Measurements from ENCODE around the gene VIPR1.

VIPR1 gene

DNA sequence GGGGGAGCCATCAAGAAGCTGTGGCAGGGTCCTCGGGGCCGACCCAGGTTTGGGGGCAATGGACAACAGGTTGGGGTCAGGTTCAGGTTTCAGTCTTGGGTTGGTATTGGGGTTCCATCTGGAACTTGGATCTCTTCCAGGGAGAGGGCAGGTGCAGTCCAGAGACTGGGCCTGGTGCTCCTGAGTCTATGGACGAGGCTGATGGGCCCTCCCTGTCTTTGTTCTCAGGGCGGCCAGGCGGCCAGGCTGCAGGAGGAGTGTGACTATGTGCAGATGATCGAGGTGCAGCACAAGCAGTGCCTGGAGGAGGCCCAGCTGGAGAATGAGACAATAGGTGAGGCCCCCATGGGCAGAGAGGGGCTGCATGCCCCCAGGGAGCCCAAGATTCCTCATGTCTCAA, 11.1 kb downstream of the VIPR1 start:
- no peak for DNase-seq

DNA sequence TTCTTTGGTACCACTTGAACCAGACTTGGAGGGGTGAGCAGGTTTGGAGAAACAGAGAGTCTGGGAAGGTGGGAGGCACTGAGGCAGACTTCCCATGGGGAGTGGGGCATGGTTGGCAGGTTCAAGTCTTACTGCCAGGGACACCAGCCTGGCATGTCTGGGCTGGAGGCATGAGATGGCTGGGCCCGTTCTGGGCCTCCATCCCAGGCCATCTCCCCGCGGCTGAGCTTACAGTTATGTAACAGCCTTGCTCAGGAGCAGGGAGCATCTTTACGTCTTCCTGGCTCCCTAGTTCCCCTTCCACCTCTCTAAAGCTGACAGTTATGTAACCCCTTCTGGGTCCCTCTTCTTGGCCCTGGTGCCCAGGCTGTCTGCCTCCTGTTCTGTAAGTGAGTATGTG, 12.4 kb downstream of the VIPR1 start:
- no peak for DNase-seq

DNA sequence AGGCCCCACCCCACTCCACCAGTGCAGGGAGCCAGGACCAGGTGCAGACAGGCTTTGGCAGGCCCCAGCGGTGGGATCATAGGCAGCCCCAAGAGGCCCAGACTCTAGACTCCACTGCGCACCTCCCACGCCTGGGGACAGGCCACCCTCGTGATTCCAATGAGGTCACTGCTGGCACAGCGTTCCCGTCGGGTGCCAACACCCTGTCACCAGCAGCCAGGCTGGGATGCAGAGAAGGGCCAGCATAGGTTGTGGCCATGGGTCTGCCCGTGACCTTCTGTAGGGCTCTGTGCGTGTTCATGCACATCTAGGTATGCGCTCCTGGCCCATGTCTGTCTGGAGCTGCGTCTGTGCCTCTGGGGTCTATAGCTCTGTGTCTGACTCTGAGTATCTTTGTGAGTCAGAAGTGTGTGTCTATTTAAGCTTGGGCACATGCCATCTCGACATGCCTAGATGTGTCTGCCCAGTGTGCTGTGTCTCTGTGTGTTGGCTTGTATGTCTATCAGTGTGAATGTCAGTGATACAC, 13.0 kb downstream of the VIPR1 start:
- DNase-seq = no peak

DNA sequence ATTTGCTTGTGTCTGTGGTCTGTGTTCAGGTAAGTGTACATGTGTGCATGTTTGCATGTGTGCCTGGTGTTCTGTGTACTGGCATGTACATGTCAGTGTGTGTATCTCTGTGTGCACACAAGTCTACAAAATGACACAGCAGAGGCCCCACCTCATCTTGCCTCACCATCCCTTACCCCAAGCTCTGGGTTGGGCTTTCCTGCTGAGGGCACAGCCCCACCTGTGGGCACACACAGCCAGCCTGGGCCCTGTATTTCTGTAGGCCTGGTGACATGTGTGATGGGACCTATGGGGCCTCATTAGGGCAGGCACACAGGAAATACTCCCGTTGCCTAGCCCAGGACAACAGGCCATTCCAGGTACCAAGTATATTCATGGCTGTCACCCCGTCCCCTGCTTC, 13.5 kb downstream of the VIPR1 start:
- DNase-seq = no peak

DNA sequence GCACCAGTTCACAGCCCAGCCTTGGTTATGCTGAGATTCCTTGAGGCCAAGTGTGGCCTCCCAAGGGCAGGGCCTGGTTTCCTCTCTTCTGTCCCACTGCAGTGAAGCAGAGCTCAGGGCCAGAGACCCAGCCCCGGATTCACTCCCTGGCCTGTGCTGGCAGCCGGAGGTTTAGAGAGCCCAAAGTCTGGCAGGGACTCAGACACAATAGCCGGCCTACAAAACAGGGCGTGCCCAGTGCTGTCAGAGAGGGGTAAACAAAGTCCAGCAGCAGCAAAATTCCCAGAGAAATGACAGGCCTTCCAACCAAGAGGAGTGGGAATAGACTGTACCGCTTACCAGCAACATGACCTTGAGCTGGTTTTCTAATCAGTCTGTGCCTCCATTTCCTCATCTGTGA, 14.0 kb downstream of the VIPR1 start:
- DNase-seq = no peak

DNA sequence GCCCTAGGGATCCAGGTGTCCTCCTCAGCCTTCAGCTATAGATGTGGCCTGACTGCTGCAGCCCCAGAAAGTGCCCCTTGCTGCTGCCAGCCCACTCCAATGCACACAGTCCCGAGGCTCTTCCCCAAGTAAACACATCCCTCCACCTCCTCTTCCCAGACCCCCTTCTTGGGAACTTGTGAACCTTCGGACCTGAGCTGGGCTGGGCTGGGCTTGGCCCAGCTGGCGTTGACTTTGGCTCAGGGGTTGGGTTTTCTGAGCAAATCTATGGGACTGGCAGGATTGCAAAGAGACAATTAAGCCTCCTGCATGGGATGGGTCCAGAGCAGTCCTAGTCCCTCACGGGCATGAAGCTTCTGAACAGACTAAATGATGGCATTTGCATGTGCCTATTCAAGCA, 14.7 kb downstream of the VIPR1 start:
- no peak for DNase-seq

DNA sequence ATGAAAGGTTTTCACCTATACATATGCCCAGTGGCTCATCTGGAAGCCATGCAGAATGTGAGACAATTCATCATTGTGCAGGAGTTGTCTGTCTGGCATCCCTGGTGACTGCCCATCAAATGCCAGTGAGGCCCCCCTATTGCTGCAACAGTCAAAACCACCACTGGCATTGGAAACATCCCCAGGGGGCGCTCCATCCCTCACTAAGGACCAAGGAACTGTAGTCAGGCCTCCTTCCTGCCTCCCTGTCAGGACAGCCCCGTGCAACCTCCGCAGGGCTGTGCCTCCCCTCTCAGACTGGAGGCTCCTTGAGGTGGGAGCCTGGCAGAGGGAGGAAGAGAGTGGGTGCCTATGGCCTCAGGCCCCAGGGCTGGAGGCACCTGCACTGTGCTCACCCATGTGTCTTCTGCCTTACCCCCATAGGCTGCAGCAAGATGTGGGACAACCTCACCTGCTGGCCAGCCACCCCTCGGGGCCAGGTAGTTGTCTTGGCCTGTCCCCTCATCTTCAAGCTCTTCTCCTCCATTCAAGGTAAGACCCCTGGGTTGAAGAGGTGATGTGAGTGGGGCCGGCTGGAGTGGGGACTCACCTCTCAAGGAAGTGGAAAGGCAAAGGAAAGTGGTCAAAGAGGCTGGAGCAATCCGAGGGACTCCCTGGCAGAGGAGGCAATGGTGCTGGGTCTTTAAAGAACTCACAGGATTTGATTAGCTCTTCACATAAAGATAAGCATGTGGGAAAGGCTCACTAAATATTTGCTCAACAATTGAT, 16.5 kb downstream of the VIPR1 start:
- no peak for DNase-seq

DNA sequence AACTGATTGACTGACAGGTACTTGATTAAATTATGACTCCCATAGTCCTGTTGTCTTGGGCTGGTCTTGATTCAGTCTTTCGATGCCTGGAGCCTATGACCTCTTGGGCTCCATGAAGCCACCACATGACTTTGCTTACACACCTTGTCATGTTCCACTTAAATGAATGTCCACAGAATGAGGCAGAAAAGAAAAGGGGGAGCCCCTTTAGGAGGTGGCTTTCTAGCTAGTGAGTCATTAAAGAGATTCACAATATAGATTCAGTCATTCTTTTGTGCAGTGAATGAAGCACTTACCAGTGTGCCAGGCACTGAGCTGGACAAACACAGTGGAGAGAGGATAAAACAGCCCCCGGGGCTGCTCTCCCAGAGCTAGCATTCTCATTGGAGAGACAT, 17.1 kb downstream of the VIPR1 start:
- DNase-seq = no peak

DNA sequence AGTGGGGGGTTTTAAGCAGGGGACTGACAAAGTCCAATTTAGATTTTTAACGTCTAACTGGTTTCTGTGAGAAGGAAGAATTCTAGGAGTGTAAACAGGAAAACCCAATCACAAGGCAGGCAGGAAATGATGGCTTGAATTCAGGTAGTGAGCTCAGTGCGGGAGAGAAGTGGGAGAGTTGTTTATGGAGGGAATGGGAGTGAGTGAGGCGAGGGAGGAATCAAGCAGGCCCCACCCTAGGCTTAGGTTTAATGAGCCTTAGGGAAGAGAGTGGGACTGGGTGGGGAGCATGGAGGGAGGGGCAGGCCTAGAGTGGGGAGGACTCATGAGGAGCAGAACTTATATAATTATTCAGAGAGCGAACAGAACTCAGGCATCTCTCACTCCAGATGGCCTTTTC, 17.9 kb downstream of the VIPR1 start:
- no peak for DNase-seq

DNA sequence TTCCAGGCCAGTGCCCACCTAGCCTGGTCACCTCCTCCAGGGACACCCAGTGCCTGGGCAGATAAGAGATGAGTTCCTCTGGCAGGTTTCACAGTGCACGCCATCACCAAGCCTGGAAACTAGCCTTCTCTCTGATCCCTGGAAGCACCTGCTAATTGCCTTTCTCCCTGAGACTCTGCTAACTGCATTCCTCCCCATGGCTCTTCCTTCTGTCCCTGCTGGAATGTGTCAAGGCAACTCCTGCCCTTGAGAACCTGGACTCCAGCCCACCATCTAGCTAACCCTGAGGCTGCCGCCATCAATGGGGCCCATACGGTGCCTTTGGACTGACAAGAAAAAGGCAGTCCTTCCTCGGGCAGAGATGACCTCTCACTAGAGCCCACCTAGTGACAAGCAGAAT, 18.5 kb downstream of the VIPR1 start:
- DNase-seq = no peak

DNA sequence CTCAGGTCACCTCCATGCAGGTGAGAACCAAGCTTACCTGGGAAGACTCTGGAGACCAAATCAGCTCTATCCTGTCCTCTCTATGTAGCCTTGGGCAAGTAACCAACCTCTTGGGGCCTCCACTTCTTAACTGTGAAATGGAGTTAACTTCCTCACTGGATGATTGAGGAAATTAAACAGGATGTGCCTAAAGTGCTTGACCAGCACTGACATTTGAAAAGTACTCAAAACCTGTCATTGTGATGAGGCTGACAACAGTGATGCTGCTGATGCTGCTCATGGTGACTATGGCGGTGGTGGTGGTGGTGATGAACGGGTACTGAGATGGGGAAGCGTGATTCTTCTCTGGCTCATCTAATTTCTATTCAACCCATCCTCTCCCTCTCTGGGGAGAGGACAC, 22.3 kb downstream of the VIPR1 start:
- no peak for DNase-seq

DNA sequence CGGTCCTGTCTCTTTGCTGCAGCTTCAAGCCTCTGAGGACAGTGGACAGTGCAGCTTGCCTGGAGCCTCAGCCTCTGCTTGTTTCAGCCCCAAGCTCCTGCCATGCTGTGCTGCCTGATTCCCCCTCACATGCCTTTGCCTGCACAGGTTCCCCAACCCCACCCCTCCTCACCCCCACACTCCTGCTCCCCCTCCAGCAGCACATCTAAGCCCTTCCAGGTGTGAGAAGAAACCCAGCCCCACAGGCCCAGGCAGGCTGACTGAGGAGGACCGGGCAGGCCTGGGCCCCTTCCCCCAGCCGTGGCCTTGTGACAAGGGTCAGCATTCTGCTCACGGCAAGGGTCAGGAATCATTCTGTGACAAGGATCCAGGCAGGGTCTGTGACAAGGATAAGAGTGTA, 22.8 kb downstream of the VIPR1 start:
- DNase-seq = no peak

DNA sequence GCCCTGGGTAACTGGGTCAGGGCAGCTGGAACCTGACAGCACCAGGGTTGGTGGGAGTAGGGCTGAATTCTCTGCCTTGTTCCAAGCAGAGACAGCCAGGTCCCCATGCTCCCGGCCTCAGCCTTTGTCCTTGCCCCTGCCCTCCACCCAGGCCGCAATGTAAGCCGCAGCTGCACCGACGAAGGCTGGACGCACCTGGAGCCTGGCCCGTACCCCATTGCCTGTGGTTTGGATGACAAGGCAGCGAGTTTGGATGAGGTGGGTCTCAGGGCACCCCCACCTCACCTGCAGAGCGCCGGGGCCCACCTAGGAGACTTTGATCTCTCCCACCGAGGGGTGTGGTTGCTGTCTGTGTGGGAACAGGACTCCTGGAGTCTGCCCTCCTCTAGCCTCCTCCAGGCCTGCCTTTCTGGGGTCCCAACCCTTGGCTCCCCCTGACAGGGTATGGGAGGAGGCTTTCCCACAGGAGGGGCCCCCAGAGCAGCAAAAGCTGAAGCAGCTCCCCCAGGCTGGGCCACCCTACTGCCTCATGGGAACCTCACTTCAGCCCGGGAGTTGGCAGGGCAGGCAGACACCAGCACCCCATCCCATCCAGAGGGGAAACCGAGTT, 23.4 kb downstream of the VIPR1 start:
- DNase-seq = no peak

DNA sequence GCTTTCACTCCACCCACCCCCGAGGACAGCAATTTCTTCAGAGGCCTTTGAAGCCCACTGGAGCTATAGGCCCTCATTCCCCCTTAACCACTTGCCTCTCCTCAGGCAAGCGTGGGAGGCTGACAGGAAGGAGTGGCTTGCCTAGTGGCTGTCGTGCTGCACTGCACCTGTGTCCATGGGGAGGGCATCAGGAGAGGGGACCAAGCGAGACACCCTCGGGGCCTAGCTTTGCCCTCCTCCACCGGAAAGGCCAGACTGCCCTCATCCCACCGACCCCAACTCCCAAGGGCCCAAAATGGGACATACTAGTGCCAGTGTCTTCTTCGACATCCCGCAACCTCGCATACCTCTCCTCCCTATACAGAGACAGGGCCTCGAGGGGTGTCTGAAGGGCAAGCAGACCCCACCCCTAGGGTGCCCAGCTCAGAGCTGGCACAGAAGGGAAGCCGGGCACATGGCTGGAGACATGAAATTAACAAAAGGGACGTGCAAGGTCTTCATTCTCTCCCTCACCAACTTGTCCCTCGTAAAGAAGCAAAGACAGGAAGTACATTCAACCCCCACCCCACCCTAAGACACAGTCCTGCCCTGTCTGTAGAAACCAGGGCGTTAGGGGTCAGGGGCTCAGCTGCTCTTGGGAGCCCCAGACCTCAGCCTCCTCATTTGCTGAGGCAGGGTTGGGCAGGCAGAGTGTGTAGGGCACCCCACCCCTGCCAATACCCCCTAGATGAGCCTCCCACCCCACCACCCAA, 24.3 kb downstream of the VIPR1 start:
- DNase-seq = no peak

DNA sequence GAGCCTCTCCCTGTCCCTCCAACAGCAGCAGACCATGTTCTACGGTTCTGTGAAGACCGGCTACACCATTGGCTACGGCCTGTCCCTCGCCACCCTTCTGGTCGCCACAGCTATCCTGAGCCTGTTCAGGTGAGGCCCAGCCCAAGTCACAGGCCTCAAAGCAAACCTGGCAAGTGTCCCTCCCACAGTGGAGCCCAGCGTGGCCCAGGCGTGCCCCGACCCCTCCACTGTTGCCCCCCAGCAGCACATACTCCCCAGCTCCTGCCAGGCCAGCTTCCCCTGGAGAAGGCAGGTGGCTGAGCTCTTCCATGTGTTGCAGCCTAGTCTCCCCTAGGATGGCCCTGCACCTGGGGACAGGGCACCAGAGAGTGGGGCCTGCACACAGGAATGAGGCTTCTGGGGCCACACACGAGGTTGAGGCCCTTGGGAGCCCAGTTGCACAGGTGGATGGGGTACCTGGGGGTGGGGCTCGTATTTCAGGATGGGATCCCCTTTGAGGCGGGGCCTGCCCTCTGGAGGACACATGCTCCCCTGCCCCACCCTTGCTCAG, 25.0 kb downstream of the VIPR1 start:
- DNase-seq = no peak

DNA sequence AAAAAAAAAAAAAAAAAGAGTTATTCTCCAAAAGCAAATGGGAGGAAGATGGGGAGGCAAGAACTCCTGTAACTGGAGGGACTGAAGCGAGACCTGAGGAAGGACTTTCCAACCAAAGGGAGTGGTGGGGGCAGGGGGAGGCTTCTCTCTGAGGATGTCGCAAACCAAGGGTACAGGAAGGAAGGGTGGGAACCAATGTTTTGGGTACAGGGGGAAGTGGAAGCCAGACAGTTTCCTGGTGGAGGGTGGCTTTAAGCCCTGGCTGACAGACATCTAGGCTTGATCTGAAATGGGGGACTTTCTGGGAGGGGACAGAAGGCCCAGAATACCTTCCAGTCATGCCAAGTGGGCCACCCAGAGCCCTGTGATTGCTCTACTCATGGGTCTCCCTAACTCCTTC, 27.0 kb downstream of the VIPR1 start:
- DNase-seq = no peak

DNA sequence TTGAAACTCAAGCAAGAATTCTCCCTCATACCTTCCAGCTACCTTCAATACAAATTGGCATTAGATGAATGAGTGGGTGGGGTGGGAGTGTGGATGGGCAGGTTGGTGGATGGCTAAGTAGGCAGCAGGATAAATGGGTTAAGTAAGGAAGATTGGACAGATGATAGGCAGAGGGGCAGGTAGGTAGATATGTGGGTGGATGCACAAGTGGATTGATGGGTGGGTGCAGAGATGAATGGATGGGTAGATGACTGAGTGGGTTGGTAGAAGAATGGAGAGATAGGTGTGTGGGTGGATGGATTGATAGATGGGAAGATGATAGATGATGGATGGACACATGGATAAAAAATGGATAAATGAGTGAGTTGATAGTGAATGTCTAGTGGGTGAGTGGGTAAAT, 27.6 kb downstream of the VIPR1 start:
- no peak for DNase-seq

DNA sequence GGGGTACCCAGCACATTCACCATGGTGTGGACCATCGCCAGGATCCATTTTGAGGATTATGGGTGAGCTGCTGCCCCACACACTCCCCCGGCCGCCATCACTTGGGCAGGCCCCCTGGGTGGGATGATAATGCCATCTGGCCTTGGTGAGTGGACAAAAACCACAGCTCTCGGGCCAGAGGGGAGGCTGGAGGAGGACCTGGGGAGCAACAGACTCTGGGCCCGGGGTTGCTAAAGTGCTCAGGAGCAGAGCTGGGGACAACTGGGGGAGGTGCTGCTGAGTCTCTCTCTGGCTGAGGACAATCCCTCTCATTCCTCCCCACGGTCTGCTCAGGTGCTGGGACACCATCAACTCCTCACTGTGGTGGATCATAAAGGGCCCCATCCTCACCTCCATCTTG, 29.0 kb downstream of the VIPR1 start:
- no peak for DNase-seq

DNA sequence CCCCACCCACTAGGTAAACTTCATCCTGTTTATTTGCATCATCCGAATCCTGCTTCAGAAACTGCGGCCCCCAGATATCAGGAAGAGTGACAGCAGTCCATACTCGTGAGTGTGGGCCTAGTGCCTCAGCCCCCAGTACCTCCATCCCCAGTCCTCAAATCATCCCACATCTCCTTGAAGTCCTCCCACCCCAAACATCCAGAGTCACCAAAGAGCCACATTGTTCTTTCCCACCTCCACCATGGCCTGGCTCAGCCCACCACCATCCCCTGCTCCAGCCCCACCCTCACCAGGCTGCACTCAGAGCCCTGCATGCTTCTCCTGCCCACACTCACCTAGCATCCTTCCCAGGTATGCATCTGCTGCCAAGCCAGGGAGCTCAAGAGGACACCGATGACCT, 29.8 kb downstream of the VIPR1 start:
- no peak for DNase-seq

DNA sequence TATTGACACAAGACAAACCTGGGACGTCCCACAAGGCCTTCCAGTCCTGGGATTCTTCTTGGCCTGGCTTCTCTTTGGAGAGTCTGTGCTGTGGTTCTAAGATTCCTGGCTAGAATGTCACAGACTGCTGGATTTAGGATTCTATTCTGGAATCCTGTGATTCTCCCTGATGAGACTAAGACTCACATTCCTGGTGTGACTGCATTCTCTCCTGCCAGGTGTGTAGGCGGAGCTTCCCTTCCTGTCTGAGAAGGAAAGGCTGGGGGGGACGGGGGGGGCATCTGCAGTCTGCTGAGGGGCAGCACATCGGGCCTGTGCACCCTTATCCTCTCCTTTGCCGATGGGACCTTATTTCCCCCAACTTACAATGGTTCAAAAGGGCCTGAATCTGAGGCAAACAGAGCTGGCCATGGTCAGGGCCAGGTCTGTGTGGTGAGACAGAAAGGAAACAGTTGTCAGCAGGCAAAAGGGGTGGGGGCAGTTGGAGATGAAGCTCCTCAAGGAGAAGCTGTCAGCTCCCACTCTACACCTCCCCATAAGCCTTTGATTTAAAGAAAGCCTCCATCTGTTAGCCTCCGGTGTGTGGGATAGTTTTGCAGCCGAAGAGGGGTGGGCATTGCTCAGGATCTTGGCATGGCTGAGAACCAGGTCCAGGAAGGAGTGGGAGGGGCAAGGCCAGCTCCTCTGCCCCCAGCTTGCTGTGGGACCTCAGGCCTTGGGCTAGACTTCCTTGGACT, 30.9 kb downstream of the VIPR1 start:
- no peak for DNase-seq

DNA sequence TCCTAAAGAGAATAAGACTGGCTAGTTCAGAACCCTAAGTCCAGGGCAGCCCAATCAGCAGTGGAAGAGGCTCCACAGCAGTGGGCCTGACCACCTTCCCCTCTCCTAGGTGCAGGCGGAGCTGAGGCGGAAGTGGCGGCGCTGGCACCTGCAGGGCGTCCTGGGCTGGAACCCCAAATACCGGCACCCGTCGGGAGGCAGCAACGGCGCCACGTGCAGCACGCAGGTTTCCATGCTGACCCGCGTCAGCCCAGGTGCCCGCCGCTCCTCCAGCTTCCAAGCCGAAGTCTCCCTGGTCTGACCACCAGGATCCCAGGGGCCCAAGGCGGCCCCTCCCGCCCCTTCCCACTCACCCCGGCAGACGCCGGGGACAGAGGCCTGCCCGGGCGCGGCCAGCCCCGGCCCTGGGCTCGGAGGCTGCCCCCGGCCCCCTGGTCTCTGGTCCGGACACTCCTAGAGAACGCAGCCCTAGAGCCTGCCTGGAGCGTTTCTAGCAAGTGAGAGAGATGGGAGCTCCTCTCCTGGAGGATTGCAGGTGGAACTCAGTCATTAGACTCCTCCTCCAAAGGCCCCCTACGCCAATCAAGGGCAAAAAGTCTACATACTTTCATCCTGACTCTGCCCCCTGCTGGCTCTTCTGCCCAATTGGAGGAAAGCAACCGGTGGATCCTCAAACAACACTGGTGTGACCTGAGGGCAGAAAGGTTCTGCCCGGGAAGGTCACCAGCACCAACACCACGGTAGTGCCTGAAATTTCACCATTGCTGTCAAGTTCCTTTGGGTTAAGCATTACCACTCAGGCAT, 33.7 kb downstream of the VIPR1 start:
- no peak for DNase-seq

DNA sequence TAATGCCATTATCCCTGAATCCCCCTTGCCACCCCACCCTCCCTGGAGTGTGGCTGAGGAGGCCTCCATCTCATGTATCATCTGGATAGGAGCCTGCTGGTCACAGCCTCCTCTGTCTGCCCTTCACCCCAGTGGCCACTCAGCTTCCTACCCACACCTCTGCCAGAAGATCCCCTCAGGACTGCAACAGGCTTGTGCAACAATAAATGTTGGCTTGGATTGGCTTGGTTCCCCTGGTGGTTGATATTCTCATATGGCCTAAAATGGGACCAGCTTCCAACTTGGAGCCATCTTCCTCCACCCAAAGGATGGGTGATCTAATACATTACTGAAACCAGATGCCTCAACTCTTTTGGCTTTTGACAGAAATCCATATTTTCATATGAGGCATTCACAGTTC, 34.9 kb downstream of the VIPR1 start:
- DNase-seq = no peak
